SK-N-MC (cell line): ENCODE results near the gene KDM1A.
"Not testable (repeated sequence)": the region's sequence is repeated elsewhere in the genome, so short reads cannot be mapped to it uniquely, and the experiment has no call there.

Experiments used
- DNase-seq: peaks from one replicate; pipeline ENCODE4 v3.0.0-alpha.2; 2011; ENCODE audit warnings: low read depth, low spot score
- H3K27ac ChIP-seq: fragments of 200-600 bp; sonication (generic); 2 replicates; pipeline ENCODE4 v1.5.1; 2016; ENCODE audit warnings: mixed run types
- H3K36me3 ChIP-seq: fragments of 200-600 bp; sonication (generic); 2 replicates; pipeline ENCODE4 v1.6.1; 2017; ENCODE audit warnings: antibody characterized with exemption, low read length, mixed read lengths; ENCODE audit not compliant: insufficient read depth
- H3K4me3 ChIP-seq: fragments of 200-600 bp; sonication (generic); 2 replicates; pipeline ENCODE4 v1.5.1; 2016
- H3K9ac ChIP-seq: fragments of 200-600 bp; sonication (generic); 2 replicates; pipeline ENCODE4 v1.8.0; 2017; ENCODE audit warnings: mixed run types, mixed read lengths; ENCODE audit not compliant: insufficient read length
- H3K9me3 ChIP-seq: fragments of 200-600 bp; sonication (generic); 2 replicates; pipeline ENCODE4 v1.6.1; 2017; ENCODE audit warnings: low read depth, mild to moderate bottlenecking, antibody characterized with exemption, low read length, moderate library complexity, mixed read lengths
- EZH2 ChIP-seq: fragments of 200-600 bp; sonication (generic); IDR thresholded peaks from one replicate; pipeline ENCODE4 v1.6.1; 2017; ENCODE audit warnings: antibody characterized with exemption
- FOXP2 ChIP-seq: optimal IDR thresholded peaks from 2 replicates; pipeline ENCODE3; 2011; ENCODE audit warnings: mild to moderate bottlenecking, moderate library complexity; ENCODE audit not compliant: insufficient read depth; ENCODE audit errors: extremely low read length, control extremely low read depth
- POLR2AphosphoS5 ChIP-seq: IDR thresholded peaks from 2 replicates; pipeline ENCODE4 v1.6.1; 2012; ENCODE audit warnings: mild to moderate bottlenecking, low read depth, low read length, borderline replicate concordance

Gene KDM1A

DNA sequence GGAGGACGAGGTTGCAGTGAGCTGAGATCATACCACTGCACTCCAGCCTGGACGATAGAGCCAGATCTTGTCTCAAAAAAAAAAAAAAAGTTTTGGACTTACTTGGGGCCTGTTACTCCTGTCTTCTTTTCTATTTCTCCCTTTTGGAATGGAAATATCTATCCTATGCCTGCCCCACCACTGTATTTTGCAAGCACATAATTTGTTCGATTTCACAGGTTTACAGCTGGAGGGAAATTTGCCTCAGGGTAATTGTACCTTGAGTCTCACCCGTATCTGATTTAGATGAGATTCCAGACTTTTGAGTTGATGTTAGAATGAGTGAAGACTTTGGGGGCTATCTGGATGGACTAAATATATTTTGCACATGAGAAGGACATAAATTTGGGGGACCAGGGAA is 12.2 kb upstream of the KDM1A start:
- H3K9ac ChIP-seq, result no peak overlapping the region
- DNase-seq, result no peak
- H3K4me3 ChIP-seq, result no peak overlapping the region
- no peaks in the 10 kb centered on the region for H3K36me3 ChIP-seq
- H3K9me3 ChIP-seq, result no peaks in the 10 kb centered on the region
- no peak overlapping the region for H3K27ac ChIP-seq
- no peak for TF ChIP-seq FOXP2

DNA sequence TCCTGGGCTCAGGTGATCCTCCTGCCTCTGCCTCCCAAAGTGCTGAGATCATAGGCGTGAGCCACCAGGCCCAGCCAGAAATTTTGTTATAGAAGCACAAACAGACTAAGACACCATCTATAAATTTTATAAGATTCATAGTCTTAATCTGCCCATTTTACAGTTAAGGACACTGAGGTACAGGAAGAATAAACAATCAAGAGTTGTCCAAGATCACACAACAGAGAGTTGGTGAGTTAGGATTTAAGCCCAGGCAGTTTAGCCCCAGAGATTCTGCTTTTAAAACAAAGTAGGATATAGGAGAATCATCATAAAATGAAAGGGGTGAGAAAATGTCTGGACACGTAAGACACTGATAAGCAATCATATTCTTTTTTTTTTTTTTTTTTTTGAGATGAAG is 10.4 kb upstream of the KDM1A start:
- no peaks in the 10 kb centered on the region for H3K36me3 ChIP-seq
- H3K27ac ChIP-seq, result no peak overlapping the region
- no peak overlapping the region for H3K9ac ChIP-seq
- TF ChIP-seq POLR2AphosphoS5 (no peak), EZH2 (no peak), FOXP2 (no peak)
- no peak overlapping the region for H3K4me3 ChIP-seq
- no peaks in the 10 kb centered on the region for H3K9me3 ChIP-seq
- DNase-seq, result no peak

DNA sequence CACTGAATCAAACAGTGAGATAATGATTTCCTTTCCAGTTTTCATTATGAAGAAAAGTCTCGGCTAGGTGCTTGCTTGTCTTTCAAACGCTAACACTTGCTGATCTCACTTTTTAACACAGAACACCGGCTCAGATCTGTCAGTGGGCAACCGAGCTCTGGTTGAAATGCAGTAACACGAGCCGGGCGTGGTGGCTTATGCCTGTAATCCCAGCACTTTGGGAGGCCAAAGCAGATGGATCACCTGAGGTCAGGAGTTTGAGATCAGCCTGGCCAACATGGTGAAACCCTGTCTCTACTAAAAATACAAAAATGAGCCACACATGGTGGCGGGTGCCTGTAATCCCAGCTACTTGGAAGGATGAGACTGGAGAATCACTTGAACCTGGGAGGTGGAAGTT is 9.2 kb upstream of the KDM1A start:
- not testable (repeated sequence) for DNase-seq, H3K9ac ChIP-seq, H3K9me3 ChIP-seq, H3K4me3 ChIP-seq, H3K36me3 ChIP-seq, H3K27ac ChIP-seq

DNA sequence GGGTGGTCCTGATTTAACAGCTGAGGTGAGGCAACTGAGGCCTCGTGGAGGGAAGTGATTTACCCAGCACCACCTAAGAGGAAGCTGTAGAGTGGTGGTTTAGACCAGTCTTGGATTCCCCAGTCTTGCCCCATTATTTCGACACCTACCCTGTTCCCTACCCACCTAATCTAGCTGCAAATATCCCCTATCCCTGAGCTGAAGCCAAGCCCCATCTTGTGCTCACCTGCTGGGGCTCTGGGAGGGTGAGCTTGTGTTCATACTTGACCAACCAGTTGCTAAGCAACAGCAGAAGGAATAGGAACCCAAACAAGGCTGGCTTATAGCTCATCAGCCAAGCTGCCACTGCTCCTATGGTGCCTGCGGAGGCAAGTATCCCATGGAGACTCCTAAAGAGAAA is 5.6 kb upstream of the KDM1A start:
- no peak overlapping the region for H3K27ac ChIP-seq
- H3K36me3 ChIP-seq, result no peaks in the 10 kb centered on the region
- TF ChIP-seq POLR2AphosphoS5, result no peak
- no peak for TF ChIP-seq EZH2
- no peak for TF ChIP-seq FOXP2
- no peak overlapping the region for H3K4me3 ChIP-seq
- DNase-seq, result no peak
- no peak overlapping the region for H3K9ac ChIP-seq
- H3K9me3 ChIP-seq, result no peaks in the 10 kb centered on the region

DNA sequence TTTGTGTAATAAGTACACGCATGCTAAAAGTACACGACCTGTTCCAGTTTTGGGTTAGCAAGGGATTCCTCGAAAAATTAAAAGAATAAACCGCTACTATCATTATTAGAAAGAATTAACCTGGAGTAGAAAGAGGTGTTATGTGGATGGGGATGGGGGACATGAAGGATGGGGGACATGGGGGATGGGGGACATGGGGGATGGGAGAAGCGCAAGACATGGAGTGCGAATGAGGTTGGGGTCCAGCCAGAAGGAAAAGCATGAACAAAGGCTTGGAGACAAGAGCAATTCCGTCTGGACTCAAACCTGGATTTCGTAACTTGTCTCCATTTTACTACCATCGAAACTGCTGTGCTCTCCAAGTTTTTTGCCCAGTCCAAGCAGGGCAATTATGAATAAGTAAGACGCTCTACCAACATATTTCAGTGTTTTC is 591 bp upstream of the KDM1A start:
- Histone ChIP-seq H3K9ac (peak overlapping the region; percentile 98), H3K9me3 (no peaks in the 10 kb centered on the region; the same call in 1 of the 2 replicates), H3K27ac (peak overlapping the region; percentile 67), H3K4me3 (peak overlapping the region; percentile 95), H3K36me3 (peaks cover 23% of the 10 kb centered on the region)
- no peak for DNase-seq
- TF ChIP-seq EZH2, result no peak
- no peak for TF ChIP-seq POLR2AphosphoS5
- no peak for TF ChIP-seq FOXP2

DNA sequence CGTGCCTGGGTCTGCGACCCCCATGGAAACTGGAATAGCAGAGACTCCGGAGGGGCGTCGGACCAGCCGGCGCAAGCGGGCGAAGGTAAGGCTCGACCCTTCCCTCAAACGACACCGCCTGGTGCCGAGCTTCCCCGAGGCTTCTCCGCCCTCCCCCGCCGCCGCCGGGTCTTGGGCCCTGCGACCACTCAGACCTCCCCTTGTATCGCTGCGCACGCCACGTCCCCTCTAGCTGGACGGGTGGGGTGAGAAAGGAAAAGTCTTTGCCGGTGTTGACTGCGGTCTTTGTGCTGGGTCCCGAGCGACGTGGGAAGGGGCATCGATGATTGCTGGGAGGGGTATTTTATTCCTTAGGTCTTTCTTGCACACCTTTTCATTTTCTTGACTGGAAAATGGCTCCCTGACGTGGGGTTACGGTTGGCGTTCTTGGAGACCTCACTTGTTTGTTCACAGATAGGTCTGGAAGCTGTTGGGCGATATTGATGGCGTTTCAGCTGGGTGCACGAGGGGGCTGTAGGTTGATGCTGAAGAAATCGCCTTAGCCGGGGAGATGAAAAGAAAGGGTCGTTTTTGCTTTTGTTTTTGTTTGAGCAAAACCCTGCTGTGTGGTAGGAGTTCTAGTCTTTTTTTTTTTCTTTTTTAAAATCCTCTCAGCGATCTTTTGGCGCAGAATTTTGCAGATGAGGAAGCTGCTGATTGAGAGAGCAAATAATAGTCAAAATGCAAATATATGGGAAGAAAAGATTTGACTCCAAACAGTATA is 776 bp downstream of the KDM1A start:
- no peak for DNase-seq
- Histone ChIP-seq H3K9ac (peak overlapping the region; percentile 98), H3K9me3 (no peaks in the 10 kb centered on the region; the same call in 1 of the 2 replicates), H3K4me3 (peak overlapping the region; percentile 95), H3K27ac (peak overlapping the region; percentile 81), H3K36me3 (peaks cover 37% of the 10 kb centered on the region)
- TF ChIP-seq FOXP2, result no peak
- TF ChIP-seq POLR2AphosphoS5, result no peak
- no peak for TF ChIP-seq EZH2

DNA sequence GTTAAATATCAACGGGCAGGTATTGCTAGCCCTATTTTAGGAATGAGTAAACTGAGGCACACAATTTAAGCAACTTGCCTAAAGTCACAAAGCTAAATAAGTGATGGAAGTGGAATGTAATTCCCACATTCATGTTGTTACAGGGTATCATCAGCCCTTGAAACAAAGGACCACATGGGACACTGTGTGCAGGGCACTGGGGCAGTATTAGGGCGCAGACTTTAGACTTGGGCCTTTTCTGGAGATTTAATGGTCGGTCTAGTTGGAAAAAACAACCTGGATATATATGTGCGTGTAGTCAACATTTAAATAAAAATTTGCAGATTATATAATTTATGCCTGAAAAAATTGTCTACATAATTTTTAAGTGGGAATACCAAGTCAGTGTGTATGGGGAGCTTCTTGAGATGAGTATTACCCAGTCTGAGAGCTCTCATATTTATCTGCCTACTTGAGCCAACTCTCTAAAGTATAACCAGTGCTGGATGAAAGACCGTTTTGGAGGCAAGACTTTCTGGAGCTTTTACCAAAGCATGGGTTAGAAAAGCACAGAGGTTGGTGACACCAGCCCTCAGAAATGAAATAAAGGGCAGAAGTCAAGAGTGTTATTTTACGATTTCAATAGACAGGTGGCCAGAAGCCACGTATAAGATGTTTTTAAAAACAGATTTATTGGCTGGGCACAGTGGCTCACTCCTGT is 1.6 kb downstream of the KDM1A start:
- DNase-seq, result no peak
- Histone ChIP-seq H3K27ac (0 out of 2 replicates have a peak overlapping the region, but pooled peaks have one; percentile 4), H3K4me3 (peak overlapping the region; percentile 95)

DNA sequence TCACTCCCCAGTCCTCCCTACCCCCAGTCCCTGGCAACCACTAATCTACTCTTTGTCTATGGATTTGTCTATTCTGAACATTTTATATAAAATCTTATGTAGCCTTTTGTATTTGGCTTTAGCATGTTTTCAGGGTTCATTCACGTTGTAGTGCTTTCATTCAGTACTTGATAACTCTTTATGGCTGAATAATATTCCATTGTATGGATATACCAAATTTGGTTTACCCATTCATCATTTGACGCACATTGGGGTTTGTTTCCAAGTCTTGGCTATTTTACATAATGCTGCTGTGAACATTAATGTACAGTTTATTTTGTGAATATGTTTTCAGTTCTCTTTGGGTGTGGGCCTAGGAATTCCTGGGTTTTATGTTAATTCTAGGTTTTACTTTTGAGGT is 2.6 kb downstream of the KDM1A start:
- H3K9ac ChIP-seq, result no peak overlapping the region
- no peaks in the 10 kb centered on the region; the same call in 1 of the 2 replicates for H3K9me3 ChIP-seq
- H3K36me3 ChIP-seq, result peaks cover 38% of the 10 kb centered on the region
- H3K4me3 ChIP-seq, result peak overlapping the region; percentile 95
- DNase-seq, result no peak
- TF ChIP-seq FOXP2, result no peak
- no peak for TF ChIP-seq EZH2
- TF ChIP-seq POLR2AphosphoS5, result no peak
- H3K27ac ChIP-seq, result no peak overlapping the region

More for the DNA sequence above, 1.6 kb downstream of the KDM1A start:
- no peak for TF ChIP-seq EZH2
- TF ChIP-seq POLR2AphosphoS5, result no peak
- TF ChIP-seq FOXP2, result no peak
- H3K36me3 ChIP-seq, result peaks cover 38% of the 10 kb centered on the region
- H3K9ac ChIP-seq, result peak overlapping the region; percentile 98
- H3K9me3 ChIP-seq, result no peaks in the 10 kb centered on the region; the same call in 1 of the 2 replicates
